Astrocyte (in vitro differentiated cells and primary cell): ENCODE measurements around the gene LRMDA.

Source experiments
- EZH2 ChIP-seq: IDR thresholded peaks from 2 replicates; pipeline ENCODE4 v1.6.1; 2012; ENCODE audit warnings: mild to moderate bottlenecking, low read length, inconsistent platforms; ENCODE audit not compliant: insufficient read depth
- TF ChIP-seq, protein P1 (sequence below): IDR thresholded peaks from 2 replicates; pipeline ENCODE4 v1.5.1; 2011; ENCODE audit warnings: low read depth, mild to moderate bottlenecking, inconsistent platforms, low read length, moderate library complexity; ENCODE audit not compliant: insufficient read depth

DNA sequence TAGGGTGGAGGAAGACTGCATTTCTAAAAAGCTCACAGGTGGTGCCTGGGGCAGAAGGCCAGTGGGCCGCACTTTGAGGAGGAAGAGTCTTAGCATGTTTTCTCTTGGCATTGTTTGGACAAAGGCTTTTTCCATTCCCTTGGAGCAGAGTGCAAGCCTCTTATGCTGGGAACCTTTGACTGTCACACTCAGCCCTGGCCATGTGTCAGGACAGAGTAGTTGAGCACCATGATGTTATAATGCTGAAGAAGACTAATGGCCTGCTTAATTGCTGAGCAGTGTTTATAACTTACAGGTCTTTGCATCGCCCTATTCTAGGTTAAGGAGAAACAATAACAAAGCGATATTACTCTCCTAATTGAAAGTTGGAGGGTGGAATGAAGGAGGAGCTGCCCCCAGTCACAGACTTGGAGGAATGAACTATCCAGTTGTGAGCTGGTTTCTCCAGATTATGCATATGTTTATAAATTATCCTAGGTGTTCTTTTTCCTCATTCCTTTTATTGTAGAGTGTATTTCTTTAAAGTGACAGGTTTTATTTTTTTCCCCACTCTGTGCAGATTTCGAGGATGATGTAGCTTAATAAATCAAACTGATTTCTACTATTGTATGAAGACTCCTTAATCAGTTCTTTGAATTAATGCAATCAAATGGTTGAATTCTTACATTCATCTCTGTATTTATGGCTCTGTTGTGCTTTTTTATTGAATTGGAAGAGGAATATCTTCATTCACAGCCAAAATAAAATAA, 767.0 kb downstream of the LRMDA start:
- TF ChIP-seq, protein P1, sequence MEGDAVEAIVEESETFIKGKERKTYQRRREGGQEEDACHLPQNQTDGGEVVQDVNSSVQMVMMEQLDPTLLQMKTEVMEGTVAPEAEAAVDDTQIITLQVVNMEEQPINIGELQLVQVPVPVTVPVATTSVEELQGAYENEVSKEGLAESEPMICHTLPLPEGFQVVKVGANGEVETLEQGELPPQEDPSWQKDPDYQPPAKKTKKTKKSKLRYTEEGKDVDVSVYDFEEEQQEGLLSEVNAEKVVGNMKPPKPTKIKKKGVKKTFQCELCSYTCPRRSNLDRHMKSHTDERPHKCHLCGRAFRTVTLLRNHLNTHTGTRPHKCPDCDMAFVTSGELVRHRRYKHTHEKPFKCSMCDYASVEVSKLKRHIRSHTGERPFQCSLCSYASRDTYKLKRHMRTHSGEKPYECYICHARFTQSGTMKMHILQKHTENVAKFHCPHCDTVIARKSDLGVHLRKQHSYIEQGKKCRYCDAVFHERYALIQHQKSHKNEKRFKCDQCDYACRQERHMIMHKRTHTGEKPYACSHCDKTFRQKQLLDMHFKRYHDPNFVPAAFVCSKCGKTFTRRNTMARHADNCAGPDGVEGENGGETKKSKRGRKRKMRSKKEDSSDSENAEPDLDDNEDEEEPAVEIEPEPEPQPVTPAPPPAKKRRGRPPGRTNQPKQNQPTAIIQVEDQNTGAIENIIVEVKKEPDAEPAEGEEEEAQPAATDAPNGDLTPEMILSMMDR: no peak
- no peak for TF ChIP-seq EZH2
